ENCODE measurements around the gene EHMT1. TPM values are rescaled to one million over a fixed set of nuclear protein-coding genes. Genes with fewer than 3 reads are reported as not detected.
"Not testable (repeated sequence)": the region's sequence is repeated elsewhere in the genome, so short reads cannot be mapped to it uniquely, and the experiment has no call there.

Gene EHMT1
- total RNA-seq, 2 donors from 2014 or later: 67.5 to 69.3 TPM

DNA sequence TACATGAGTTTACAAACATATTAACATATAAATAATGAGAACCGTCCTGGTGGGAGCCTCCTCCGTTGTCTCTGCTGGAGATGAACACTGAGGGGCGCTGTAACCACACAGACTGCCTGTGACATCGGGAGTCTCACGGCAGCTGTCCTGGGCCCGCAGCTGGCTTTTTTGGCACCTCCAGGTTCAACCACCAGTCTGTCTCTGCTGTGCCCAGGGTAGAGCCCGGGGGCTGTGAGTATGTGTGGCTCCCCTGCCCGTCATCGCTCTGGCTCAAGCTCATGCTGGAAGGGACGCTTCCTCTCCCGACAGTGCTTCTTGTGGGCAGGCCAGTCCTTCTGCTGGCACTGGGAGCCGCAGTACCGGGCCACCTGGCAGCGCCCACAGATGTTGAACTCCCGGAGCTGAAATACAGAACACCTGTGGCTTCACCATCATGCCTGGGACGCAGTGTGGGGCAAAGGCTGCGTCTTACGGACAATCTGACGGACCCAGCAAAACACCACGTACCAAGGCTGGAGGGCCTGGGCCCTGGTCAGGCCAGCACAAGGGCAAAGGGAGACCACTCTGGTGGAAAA is 36.4 kb upstream of the EHMT1 start:
- no peaks in the 10 kb centered on the region for H3K27me3 Mint-ChIP-seq (ENCODE audit: low read depth)
- H3K4me3 Mint-ChIP-seq: no peak overlapping the region
- DNase-seq (peak in 1 of 2 donors; percentile 20), ATAC-seq (replicated peaks in 1 of 2) (no peak)
- peaks cover 21% of the 10 kb centered on the region for H3K4me1 Mint-ChIP-seq (ENCODE audit: low read depth)
- no peak overlapping the region for H3K27ac Mint-ChIP-seq
- H3K9me3 Mint-ChIP-seq: no peaks in the 10 kb centered on the region
- peaks cover 0 to 1% of the 10 kb centered on the region in 2 donors for H3K36me3 Mint-ChIP-seq (ENCODE audit: insufficient read depth in 2 of 2)

DNA sequence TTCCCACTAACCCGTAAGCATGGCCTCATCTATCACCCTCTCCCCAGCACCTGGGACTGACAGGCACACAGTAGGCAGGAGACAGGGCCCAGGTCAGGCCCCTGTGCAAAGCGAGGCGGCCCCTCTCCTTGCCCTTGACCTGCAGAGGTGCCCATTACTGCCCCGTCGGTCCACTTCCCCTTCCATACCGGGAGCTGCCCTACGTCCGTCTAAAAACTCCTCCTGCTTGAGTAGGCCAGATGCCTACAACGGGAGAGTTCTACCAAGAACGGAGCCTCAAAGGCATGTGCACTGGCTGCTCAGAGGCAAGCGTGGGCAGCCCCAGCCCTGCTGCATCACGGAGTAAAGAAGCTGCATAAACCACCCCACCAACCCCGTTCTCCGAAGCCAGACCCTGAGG is 35.5 kb upstream of the EHMT1 start:
- Mint-ChIP-seq H3K4me1 (ENCODE audit: low read depth) (peaks cover 19% of the 10 kb centered on the region), H3K27ac (no peak overlapping the region), H3K4me3 (no peak overlapping the region), H3K36me3 (ENCODE audit: insufficient read depth in 2 of 2) (peaks cover 2 to 4% of the 10 kb centered on the region in 2 donors), H3K27me3 (ENCODE audit: low read depth) (no peaks in the 10 kb centered on the region), H3K9me3 (no peaks in the 10 kb centered on the region)
- ATAC-seq (replicated peaks in 1 of 2): no peak
- no peak for DNase-seq

DNA sequence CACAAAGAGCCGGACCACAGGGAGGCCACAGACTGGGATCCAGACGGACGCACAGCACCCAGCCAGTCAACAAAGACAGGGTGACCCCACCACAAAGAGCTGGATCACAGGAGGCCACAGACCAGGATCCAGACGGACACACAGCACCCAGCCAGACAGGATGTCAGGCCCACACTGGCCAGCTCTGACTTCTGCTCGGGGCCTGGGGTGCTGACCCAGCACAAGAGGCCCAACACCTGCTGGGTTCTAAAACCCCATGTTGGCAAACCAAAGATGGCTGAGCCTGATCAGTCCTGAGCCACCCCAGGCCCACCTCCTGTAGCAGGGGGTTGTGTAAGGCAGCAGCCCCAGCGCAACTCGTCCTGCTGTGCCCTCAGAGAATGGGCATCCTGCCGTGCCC is 34.8 kb upstream of the EHMT1 start:
- ATAC-seq (replicated peaks in 1 of 2) (no peak), DNase-seq (no peak)
- Mint-ChIP-seq H3K4me3 (no peak overlapping the region), H3K36me3 (ENCODE audit: insufficient read depth in 2 of 2) (peaks cover 2 to 4% of the 10 kb centered on the region in 2 donors), H3K27ac (no peak overlapping the region), H3K27me3 (ENCODE audit: low read depth) (no peaks in the 10 kb centered on the region), H3K9me3 (no peaks in the 10 kb centered on the region), H3K4me1 (ENCODE audit: low read depth) (peaks cover 23% of the 10 kb centered on the region)

- no peak for ATAC-seq (replicated peaks in 1 of 2)
Observed at GRCh38 chr9:137586854-137587253, 32.0 kb upstream of the EHMT1 start.

DNA sequence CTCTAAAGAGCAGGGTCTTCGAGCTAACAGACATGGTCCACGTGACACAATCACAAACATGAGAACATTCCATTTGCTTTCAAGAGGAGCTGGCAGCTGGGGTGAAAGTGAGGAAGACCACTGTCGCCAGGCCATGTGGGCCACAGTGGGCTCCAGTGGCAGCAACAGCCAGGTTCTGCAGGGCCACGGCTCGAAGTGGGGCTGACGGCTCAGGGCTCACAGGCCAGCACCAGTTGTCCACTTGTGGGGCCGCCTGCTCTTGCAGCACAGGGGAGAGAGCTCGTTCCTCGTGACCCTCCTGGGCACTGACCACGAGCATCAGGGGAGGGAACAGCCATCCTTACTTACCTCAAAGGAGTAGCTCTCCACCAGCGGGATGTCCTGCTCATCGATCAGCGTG is 30.5 kb upstream of the EHMT1 start:
- DNase-seq (no peak), ATAC-seq (replicated peaks in 1 of 2) (no peak)
- no peaks in the 10 kb centered on the region for H3K9me3 Mint-ChIP-seq
- H3K27ac Mint-ChIP-seq: no peak overlapping the region
- peaks cover 25% of the 10 kb centered on the region for H3K4me1 Mint-ChIP-seq (ENCODE audit: low read depth)
- H3K4me3 Mint-ChIP-seq: peak overlapping the region; percentile 1 to 25
- peaks cover 2 to 6% of the 10 kb centered on the region in 2 donors for H3K36me3 Mint-ChIP-seq (ENCODE audit: insufficient read depth in 2 of 2)
- H3K27me3 Mint-ChIP-seq (ENCODE audit: low read depth): no peaks in the 10 kb centered on the region

More at GRCh38 chr9:137586854-137587253, 32.0 kb upstream of the EHMT1 start:
- peaks cover 2 to 6% of the 10 kb centered on the region in 2 donors for H3K36me3 Mint-ChIP-seq (ENCODE audit: insufficient read depth in 2 of 2)
- no peak for DNase-seq
- H3K27me3 Mint-ChIP-seq (ENCODE audit: low read depth): no peaks in the 10 kb centered on the region
- H3K4me1 Mint-ChIP-seq (ENCODE audit: low read depth): peaks cover 25% of the 10 kb centered on the region
- H3K27ac Mint-ChIP-seq: no peak overlapping the region
- H3K9me3 Mint-ChIP-seq: no peaks in the 10 kb centered on the region
- H3K4me3 Mint-ChIP-seq: no peak overlapping the region

- H3K36me3 Mint-ChIP-seq (ENCODE audit: insufficient read depth in 2 of 2): peaks cover 2 to 6% of the 10 kb centered on the region in 2 donors
- DNase-seq (no peak), ATAC-seq (replicated peaks in 1 of 2) (no peak)
- H3K27me3 Mint-ChIP-seq (ENCODE audit: low read depth): no peaks in the 10 kb centered on the region
- H3K4me1 Mint-ChIP-seq (ENCODE audit: low read depth): peaks cover 25% of the 10 kb centered on the region
- no peak overlapping the region for H3K27ac Mint-ChIP-seq
- H3K4me3 Mint-ChIP-seq: peak overlapping the region; percentile 87 to 88
- H3K9me3 Mint-ChIP-seq: no peaks in the 10 kb centered on the region
Observed at GRCh38 chr9:137588891-137589290, 29.9 kb upstream of the EHMT1 start.

- H3K36me3 Mint-ChIP-seq (ENCODE audit: insufficient read depth in 2 of 2): peaks cover 2 to 6% of the 10 kb centered on the region in 2 donors
- peak overlapping the region; percentile 87 to 88 for H3K4me3 Mint-ChIP-seq
- no peak overlapping the region for H3K27ac Mint-ChIP-seq
- ATAC-seq (replicated peaks in 1 of 2) (peak; percentile 10 to 22), DNase-seq (peak in 1 of 2 donors; percentile 34)
- no peaks in the 10 kb centered on the region for H3K27me3 Mint-ChIP-seq (ENCODE audit: low read depth)
- H3K9me3 Mint-ChIP-seq: no peaks in the 10 kb centered on the region
- H3K4me1 Mint-ChIP-seq (ENCODE audit: low read depth): peaks cover 25% of the 10 kb centered on the region
Observed at GRCh38 chr9:137589441-137590122, 29.2 kb upstream of the EHMT1 start.

GRCh38 chr9:137590123-137590468 is 28.7 kb upstream of the EHMT1 start:
- peak in 1 of 2 donors; percentile 33 for ATAC-seq (replicated peaks in 1 of 2)
- H3K9me3 Mint-ChIP-seq: no peaks in the 10 kb centered on the region
- H3K4me1 Mint-ChIP-seq (ENCODE audit: low read depth): peaks cover 25% of the 10 kb centered on the region

DNA sequence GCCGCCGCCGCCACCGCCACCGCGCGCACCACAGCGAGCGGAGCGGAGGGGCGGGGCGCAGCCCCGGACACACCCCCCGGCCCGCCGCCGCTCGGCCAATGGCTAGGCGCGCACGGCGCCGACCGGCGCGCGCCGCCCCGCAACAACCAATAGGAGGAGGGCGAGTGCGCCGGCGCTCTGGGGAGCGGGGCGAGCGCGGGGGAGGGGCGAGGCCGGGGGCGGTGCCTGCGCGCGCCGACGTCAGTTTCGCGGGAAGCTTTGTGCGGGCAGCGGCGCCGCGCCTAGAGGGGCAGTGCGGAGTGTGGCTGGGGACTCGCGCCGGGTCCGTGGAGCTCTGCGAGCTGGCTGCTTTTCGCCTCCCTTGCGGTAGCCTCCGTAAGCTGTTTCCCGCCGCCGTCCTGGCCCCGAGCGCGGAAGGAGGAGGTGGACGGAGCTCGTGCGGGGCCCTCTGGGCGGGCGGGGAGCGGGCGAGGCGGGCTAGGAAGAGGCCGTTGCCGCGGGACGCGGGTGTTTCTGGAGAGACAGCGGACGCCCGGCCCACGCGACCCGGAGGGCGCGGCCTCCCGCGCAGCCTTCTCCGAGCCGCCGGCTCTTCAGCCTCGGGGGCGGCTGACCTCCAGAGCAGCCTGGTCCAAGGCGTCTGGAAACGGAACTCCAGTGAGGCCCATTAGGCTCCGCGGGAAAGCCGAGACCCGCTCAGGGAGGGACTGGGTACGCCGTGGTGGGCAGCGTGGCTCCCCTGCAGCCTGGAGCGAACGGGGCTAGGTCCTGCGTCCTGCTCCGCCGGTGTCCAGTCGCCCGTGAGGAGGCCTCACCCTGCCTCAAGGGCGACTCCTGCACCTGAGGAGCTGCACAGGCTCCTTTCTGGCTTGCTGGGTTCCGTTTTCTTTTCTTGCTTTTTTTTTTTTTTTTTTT is 28.1 kb upstream of the EHMT1 start, which contains the start of gene ZMYND19:
Gene ZMYND19, minus strand, starts transcription at position 44 of the 915 bp plus-strand sequence. CDS start 249 bp downstream, outside the sequence.
- Mint-ChIP-seq H3K4me1 (ENCODE audit: low read depth) (peaks cover 25% of the 10 kb centered on the region), H3K4me3 (peak within 1 kb of the TSS; percentile 93 to 99), H3K36me3 (ENCODE audit: insufficient read depth in 2 of 2) (peaks cover 2 to 6% of the 10 kb centered on the region in 2 donors), H3K27me3 (ENCODE audit: low read depth) (no peaks in the 10 kb centered on the region), H3K27ac (peak within 1 kb of the TSS; percentile 75), H3K9me3 (no peaks in the 10 kb centered on the region)
- DNase-seq (peak; percentile 91 to 96), ATAC-seq (replicated peaks in 1 of 2) (peak; percentile 96 to 97)

More at GRCh38 chr9:137590123-137590468, 28.7 kb upstream of the EHMT1 start:
- H3K4me3 Mint-ChIP-seq: no peak overlapping the region
- no peak for DNase-seq
- peaks cover 2 to 6% of the 10 kb centered on the region in 2 donors for H3K36me3 Mint-ChIP-seq (ENCODE audit: insufficient read depth in 2 of 2)
- no peaks in the 10 kb centered on the region for H3K27me3 Mint-ChIP-seq (ENCODE audit: low read depth)
- no peak overlapping the region for H3K27ac Mint-ChIP-seq

GRCh38 chr9:137592767-137593166 is 26.0 kb upstream of the EHMT1 start:
- H3K27ac Mint-ChIP-seq: no peak overlapping the region
- no peaks in the 10 kb centered on the region for H3K9me3 Mint-ChIP-seq
- peaks cover 2 to 4% of the 10 kb centered on the region in 2 donors for H3K36me3 Mint-ChIP-seq (ENCODE audit: insufficient read depth in 2 of 2)
- H3K27me3 Mint-ChIP-seq (ENCODE audit: low read depth): no peaks in the 10 kb centered on the region
- ATAC-seq (replicated peaks in 1 of 2): no peak
- peaks cover 24% of the 10 kb centered on the region for H3K4me1 Mint-ChIP-seq (ENCODE audit: low read depth)
- DNase-seq: no peak
- H3K4me3 Mint-ChIP-seq: no peak overlapping the region

GRCh38 chr9:137593176-137593575 is 25.6 kb upstream of the EHMT1 start:
- Mint-ChIP-seq H3K27ac (no peak overlapping the region), H3K36me3 (ENCODE audit: insufficient read depth in 2 of 2) (peaks cover 0 to 1% of the 10 kb centered on the region in 2 donors), H3K4me1 (ENCODE audit: low read depth) (peaks cover 21% of the 10 kb centered on the region), H3K27me3 (ENCODE audit: low read depth) (no peaks in the 10 kb centered on the region), H3K4me3 (no peak overlapping the region), H3K9me3 (no peaks in the 10 kb centered on the region)
- no peak for ATAC-seq (replicated peaks in 1 of 2)
- no peak for DNase-seq

- not testable (repeated sequence) for H3K4me3 Mint-ChIP-seq; H3K4me1 Mint-ChIP-seq (ENCODE audit: low read depth); H3K27me3 Mint-ChIP-seq (ENCODE audit: low read depth); ATAC-seq (replicated peaks in 1 of 2); H3K36me3 Mint-ChIP-seq (ENCODE audit: insufficient read depth in 2 of 2); H3K27ac Mint-ChIP-seq; H3K9me3 Mint-ChIP-seq; DNase-seq
Observed at GRCh38 chr9:137596577-137596976, 22.2 kb upstream of the EHMT1 start.

DNA sequence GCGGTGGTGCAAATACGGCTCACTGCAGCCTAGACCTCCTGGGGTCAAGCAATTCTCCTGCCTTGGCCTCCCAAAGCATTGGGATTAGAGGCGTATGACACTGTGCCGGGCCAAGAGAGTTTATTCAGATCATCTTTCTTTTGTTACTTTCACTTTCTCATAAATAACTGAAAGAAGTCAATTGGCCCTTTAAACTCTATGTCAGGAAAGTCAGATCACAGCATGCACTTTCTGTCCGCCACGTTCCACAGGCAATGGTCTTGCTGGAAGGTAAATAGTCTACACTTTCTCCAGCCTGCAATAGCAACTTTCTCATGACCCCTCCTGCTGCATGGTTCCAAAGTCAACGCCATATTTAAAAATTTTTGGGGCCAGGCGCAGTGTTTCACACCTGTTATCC is 19.9 kb upstream of the EHMT1 start:
- Mint-ChIP-seq H3K27me3 (ENCODE audit: low read depth) (no peaks in the 10 kb centered on the region), H3K27ac (no peak overlapping the region), H3K4me3 (no peak overlapping the region), H3K9me3 (no peaks in the 10 kb centered on the region), H3K4me1 (ENCODE audit: low read depth) (peaks cover 17% of the 10 kb centered on the region), H3K36me3 (ENCODE audit: insufficient read depth in 2 of 2) (no peaks in the 10 kb centered on the region)
- ATAC-seq (replicated peaks in 1 of 2) (no peak), DNase-seq (no peak)

All from activated T-cell treated with anti-CD3 and anti-CD28 coated beads, Interleukin-2, amount 50 U/mL, for 72 hours (primary cell).